H1 (cell line): ENCODE data around the gene ARL6IP5. TPM values are rescaled to one million over a fixed set of nuclear protein-coding genes. Genes with fewer than 3 reads are reported as not detected.

Experiments
- FOSL1 ChIP-seq: IDR thresholded peaks from 2 replicates; pipeline ENCODE4 v1.6.1; 2011; ENCODE audit warnings: mild to moderate bottlenecking, low read depth, low read length, moderate library complexity; ENCODE audit not compliant: insufficient read depth
- SIRT6 ChIP-seq: IDR thresholded peaks from one replicate; pipeline ENCODE4 v1.7.1; 2012; ENCODE audit warnings: low read length, inconsistent platforms
- SP1 ChIP-seq: IDR thresholded peaks from 2 replicates; pipeline ENCODE4 v1.6.1; 2011; ENCODE audit warnings: low read depth, low read length
- TCF12 ChIP-seq: IDR thresholded peaks from 2 replicates; pipeline ENCODE4 v1.6.1; 2011; ENCODE audit warnings: low read depth, mild to moderate bottlenecking, low read length
- ZNF274 ChIP-seq: IDR thresholded peaks from 2 replicates; pipeline ENCODE4 v1.7.0; 2012; ENCODE audit warnings: low read length, borderline replicate concordance; ENCODE audit errors: extremely low read depth
- polyA plus RNA-seq, 7 experiments: library from polyadenylated mRNA; depleted of rRNA in 3 of 7; stranded (reverse) in 5 of 7; unstranded in 2 of 7; fragments of >200 nt in 5 of 7; fragments of 200-250 nt in 2 of 7; gene quantifications; 1 replicate in 5 of 7; 2 replicates in 1 of 7; 4 replicates in 1 of 7; pipeline versions ENCODE4 v1.2.1 to v1.2.3, GENCODE V29; 2011 to 2013; ENCODE audit warnings: missing spikeins in 2 of 7, mixed read lengths in 2 of 7
- total RNA-seq: library from RNA; stranded (reverse); fragmentation: NEBNext Ultra II Directional; extraction: Animal tissue kit (Norgen Biotek cat#: 25700); gene quantifications from 2 replicates; pipeline ENCODE4 v1.2.1, GENCODE V29; 2021
- TF ChIP-seq, protein P1 (sequence below), 3 experiments: IDR thresholded peaks; 1 replicate in 2 of 3; 2 replicates in 1 of 3; pipeline versions ENCODE4 v1.5.1 to v1.6.1; 2011; ENCODE audit warnings: low read length in 3 of 3, mild to moderate bottlenecking in 3 of 3, inconsistent platforms in 2 of 3, low read depth in 1 of 3, moderate library complexity in 1 of 3; ENCODE audit not compliant: insufficient read depth in 1 of 3; ENCODE audit errors: control extremely low read depth in 1 of 3

ARL6IP5 gene
- total and polyA plus RNA-seq, 2 of the 8 experiments (the other 6 are each of a cell fraction or from before 2014, with no cell fraction given) = 24.9 to 30.1 TPM

- TF ChIP-seq, protein P1, sequence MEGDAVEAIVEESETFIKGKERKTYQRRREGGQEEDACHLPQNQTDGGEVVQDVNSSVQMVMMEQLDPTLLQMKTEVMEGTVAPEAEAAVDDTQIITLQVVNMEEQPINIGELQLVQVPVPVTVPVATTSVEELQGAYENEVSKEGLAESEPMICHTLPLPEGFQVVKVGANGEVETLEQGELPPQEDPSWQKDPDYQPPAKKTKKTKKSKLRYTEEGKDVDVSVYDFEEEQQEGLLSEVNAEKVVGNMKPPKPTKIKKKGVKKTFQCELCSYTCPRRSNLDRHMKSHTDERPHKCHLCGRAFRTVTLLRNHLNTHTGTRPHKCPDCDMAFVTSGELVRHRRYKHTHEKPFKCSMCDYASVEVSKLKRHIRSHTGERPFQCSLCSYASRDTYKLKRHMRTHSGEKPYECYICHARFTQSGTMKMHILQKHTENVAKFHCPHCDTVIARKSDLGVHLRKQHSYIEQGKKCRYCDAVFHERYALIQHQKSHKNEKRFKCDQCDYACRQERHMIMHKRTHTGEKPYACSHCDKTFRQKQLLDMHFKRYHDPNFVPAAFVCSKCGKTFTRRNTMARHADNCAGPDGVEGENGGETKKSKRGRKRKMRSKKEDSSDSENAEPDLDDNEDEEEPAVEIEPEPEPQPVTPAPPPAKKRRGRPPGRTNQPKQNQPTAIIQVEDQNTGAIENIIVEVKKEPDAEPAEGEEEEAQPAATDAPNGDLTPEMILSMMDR (IDR thresholded peaks at IDR 0.05; ENCODE audit: control extremely low read depth in 1 of 3, insufficient read depth in 1 of 3, low read depth in 1 of 3, low read length in 3 of 3) = no peak
- no peak for TF ChIP-seq SP1
- no peak for TF ChIP-seq ZNF274
- TF ChIP-seq TCF12 = no peak
- no peak for TF ChIP-seq FOSL1
- no peak for TF ChIP-seq SIRT6
Measured at GRCh38 chr3:69044608-69045007, 40.1 kb upstream of the ARL6IP5 start (continued).
